Measurements from ENCODE around the gene MYH14.

The MYH14 gene

DNA sequence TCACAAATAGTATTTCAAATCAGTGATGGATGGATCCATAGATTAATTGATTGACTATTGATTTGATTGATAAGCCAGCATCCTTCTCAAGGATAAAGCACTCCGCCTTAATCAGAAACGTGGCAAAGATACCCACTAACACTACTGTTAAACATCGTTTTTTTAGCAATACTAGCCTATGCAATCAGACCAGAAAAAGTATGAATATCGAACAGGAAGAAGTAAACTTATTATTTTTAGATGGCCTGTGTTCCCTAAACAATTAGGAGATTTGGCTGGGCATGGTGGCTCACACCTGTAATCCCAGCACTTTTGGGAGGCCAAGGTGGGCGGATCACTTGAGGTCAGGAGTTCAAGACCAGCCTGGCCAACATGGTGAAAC, 49.5 kb downstream of the MYH14 start:
- TF ChIP-seq, protein P1, sequence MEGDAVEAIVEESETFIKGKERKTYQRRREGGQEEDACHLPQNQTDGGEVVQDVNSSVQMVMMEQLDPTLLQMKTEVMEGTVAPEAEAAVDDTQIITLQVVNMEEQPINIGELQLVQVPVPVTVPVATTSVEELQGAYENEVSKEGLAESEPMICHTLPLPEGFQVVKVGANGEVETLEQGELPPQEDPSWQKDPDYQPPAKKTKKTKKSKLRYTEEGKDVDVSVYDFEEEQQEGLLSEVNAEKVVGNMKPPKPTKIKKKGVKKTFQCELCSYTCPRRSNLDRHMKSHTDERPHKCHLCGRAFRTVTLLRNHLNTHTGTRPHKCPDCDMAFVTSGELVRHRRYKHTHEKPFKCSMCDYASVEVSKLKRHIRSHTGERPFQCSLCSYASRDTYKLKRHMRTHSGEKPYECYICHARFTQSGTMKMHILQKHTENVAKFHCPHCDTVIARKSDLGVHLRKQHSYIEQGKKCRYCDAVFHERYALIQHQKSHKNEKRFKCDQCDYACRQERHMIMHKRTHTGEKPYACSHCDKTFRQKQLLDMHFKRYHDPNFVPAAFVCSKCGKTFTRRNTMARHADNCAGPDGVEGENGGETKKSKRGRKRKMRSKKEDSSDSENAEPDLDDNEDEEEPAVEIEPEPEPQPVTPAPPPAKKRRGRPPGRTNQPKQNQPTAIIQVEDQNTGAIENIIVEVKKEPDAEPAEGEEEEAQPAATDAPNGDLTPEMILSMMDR (IDR thresholded peaks at IDR 0.05; ENCODE audit: control insufficient read depth, extremely low read depth, insufficient read depth), result no peak
- H3K4me3 ChIP-seq (ENCODE audit: low read depth, low read length), result no peak overlapping the region

DNA sequence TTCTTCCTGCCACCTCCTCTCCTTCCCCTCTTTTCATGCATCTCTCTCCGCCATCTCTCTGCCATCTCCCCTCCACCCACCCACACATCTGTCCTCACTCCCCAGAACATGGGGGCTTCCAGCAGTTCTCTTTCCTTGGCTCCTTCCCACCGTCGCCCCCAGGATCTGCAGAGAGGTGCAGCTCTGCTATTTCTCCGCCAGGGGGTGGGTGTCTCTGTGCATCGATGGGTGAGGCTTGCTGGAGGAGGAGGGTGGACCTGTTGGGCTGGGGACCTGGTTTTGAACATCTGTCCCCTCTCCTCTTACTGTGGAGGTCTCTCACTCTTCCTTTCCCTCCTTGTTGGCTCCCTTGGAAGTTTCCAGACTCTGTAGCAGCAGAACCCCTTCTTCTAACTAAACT, 51.7 kb downstream of the MYH14 start:
- TF ChIP-seq, protein P1 (IDR thresholded peaks at IDR 0.05; ENCODE audit: control insufficient read depth, extremely low read depth, insufficient read depth), result no peak
- DNase-seq (ENCODE audit: low read depth), result no peak
- H3K4me3 ChIP-seq (ENCODE audit: low read depth, low read length), result no peak overlapping the region

More for the DNA sequence above, 49.5 kb downstream of the MYH14 start:
- DNase-seq (ENCODE audit: low read depth), result no peak

DNA sequence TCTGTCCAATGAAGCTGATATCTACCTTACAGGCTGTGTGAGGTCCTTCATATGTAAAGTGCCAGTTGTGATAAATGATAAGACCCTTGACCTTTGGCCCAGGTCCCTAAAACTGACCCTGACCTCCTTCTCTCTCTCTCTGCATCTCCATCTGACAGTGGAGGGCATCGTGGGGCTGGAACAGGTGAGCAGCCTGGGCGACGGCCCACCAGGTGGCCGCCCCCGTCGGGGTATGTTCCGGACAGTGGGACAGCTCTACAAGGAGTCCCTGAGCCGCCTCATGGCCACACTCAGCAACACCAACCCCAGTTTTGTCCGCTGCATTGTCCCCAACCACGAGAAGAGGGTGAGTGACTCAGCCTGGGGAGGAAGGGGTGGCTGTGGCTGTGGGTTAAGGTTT, 53.7 kb downstream of the MYH14 start:
- no peak for DNase-seq (ENCODE audit: low read depth)
- TF ChIP-seq, protein P1 (IDR thresholded peaks at IDR 0.05; ENCODE audit: control insufficient read depth, extremely low read depth, insufficient read depth), result no peak
- H3K4me3 ChIP-seq (ENCODE audit: low read depth, low read length), result no peak overlapping the region

DNA sequence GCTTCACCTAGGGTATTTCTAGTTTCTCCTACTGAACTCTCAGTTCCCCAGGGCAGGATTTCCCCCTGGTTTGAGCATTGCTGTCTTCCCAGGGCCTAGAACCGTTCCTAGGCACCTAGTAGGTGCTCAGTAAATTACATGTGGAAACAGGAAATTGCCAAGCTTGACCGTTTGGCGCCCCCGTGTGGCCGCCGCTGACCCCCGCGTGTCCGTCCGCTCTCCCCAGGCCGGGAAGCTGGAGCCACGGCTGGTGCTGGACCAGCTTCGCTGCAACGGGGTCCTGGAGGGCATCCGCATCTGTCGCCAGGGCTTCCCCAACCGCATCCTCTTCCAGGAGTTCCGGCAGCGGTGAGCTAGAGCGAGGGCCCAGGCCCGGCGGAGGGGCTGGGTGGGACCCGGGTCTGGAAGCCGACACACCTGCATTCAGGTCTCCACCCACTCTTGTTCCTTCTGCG, 55.5 kb downstream of the MYH14 start:
- TF ChIP-seq, protein P1 (IDR thresholded peaks at IDR 0.05; ENCODE audit: control insufficient read depth, extremely low read depth, insufficient read depth), result peak; percentile 47
- no peak overlapping the region for H3K4me3 ChIP-seq (ENCODE audit: low read depth, low read length)
- DNase-seq (ENCODE audit: low read depth), result no peak

DNA sequence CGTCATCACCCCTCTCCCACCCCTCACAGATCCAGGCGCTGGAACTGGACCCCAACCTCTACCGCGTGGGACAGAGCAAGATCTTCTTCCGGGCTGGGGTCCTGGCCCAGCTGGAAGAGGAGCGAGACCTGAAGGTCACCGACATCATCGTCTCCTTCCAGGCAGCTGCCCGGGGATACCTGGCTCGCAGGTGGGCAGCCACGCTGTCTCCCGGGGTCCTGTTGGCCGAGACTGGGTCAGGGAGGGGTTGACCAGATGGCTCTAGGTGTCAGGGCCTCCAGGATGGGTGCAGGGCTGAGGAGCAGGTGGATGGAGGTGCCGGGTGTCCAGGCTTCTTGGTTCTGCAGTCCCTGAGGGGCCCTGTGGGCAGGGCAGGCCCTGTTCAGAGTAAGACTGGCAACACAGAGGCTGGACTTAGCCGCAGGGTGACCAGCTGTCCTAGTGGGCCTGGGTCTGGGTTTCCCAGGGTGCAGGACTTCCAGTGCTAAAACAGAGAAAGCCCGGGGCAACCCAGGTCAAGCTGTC, 58.1 kb downstream of the MYH14 start:
- no peak for DNase-seq (ENCODE audit: low read depth)
- no peak overlapping the region for H3K4me3 ChIP-seq (ENCODE audit: low read depth, low read length)
- TF ChIP-seq, protein P1 (IDR thresholded peaks at IDR 0.05; ENCODE audit: control insufficient read depth, extremely low read depth, insufficient read depth), result no peak

DNA sequence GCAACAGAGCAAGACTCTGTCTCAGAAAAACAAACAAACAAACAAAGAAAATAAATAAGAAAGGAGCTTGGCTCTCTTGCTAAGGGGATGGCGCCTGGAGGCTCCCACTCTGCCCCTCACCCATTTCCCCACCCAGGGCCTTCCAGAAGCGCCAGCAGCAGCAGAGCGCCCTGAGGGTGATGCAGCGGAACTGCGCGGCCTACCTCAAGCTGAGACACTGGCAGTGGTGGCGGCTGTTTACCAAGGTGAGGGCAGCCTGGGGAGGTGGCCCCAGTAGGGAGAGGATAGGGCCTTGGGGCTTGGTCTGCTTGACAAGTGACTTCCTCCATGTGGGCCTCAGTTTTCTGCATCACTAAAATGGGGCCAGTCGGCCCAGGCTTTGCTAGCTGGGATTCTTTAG, 59.8 kb downstream of the MYH14 start:
- no peak for DNase-seq (ENCODE audit: low read depth)
- no peak overlapping the region for H3K4me3 ChIP-seq (ENCODE audit: low read depth, low read length)
- TF ChIP-seq, protein P1 (IDR thresholded peaks at IDR 0.05; ENCODE audit: control insufficient read depth, extremely low read depth, insufficient read depth), result no peak

DNA sequence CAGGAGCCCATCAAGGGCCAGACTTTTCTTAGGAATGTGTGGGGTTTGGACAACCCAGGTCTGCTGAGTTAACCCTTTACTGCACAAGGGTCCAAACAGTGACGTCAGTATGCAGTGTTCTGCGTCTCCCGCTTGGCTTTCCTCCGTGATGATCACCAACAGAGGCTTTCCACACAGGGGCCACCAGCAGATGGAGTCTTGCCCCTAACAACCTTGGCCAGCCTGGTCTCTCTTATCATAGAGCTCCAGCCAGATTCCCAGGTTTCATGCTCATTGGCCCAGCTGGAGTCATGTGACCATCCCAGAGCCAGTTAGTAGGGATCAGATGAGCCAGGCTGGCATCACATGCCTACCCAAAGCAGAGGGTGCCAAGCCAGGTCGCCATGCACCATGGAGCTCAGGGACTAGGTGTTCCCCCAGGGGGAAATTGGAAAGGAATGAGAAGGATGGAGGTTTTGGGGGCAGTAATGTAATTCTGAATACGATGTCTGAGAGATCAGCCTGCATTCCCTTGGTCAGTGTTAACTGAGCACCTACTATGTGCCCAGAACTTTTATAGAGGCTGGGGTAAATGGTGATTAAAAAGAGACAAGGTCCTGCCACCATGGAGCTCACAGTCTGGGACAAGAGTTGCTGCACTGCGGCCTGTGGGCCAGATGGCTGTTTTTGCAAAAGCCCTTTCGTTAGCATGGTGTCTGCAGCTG, 61.2 kb downstream of the MYH14 start:
- TF ChIP-seq, protein P1 (IDR thresholded peaks at IDR 0.05; ENCODE audit: control insufficient read depth, extremely low read depth, insufficient read depth), result no peak
- H3K4me3 ChIP-seq (ENCODE audit: low read depth, low read length), result no peak overlapping the region
- no peak for DNase-seq (ENCODE audit: low read depth)
